ENCODE measurements around the gene CCNY.
"Not testable (repeated sequence)": the region's sequence is repeated elsewhere in the genome, so short reads cannot be mapped to it uniquely, and the experiment has no call there.

The CCNY gene

DNA sequence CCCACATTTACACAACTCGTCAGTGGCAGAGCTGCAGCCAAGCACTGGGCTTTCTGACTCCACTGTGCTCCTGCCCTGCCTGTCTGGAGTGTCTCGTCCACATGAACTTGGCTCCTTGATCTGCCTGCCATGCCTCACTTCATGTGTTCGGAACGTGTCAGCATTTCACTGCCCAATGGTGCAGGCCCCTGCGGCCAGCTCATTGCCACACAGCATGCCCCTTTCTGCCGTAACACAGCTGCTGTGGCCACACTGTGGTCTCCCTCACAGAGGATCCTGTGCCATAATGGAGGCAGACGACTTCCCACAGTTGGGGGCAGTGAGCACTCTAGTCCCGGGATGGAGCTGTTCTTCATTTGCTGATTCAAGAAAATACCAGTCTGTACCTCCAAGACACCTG, 174.6 kb downstream of the CCNY start:
- in situ Hi-C loops (cut with MboI; ENCODE audit: low sequenced_read_pairs), result no loop called here
- Histone ChIP-seq H3K9me3 (no peaks in the 10 kb centered on the region), H3K36me3 (replicated peaks) (no peaks in the 10 kb centered on the region), H3K4me1 (no peaks in the 10 kb centered on the region), H3K27me3 (ENCODE audit: low read depth) (no peaks in the 10 kb centered on the region), H3K4me3 (no peak overlapping the region)
- no peak for DNase-seq (ENCODE audit: low spot score in 2 of 2)

DNA sequence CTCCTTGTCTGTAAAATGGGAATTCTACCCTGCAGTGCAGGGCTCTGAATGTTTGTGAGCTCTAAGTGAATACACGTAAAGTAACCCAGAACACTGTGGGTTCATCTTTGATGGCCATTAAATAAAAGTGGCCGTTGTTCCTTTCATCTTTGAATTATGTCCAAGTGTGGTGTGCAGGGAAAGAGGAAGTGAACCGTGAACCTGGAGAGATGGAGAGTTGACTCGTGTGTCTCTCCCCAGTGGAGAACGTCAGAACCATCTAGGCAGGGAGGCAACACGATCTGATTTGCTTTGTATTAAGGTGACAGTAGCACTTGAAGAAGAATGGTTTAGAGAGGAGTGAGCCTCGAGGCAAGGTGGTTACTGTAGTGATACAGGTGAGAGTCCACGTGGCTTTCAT, 175.3 kb downstream of the CCNY start:
- no peaks in the 10 kb centered on the region for H3K9me3 ChIP-seq
- H3K4me3 ChIP-seq, result no peak overlapping the region
- H3K4me1 ChIP-seq, result no peaks in the 10 kb centered on the region
- DNase-seq (ENCODE audit: low spot score in 2 of 2), result no peak
- in situ Hi-C loops (cut with MboI; ENCODE audit: low sequenced_read_pairs), result no loop called here
- no peaks in the 10 kb centered on the region for H3K27me3 ChIP-seq (ENCODE audit: low read depth)
- no peaks in the 10 kb centered on the region for H3K36me3 ChIP-seq (replicated peaks)

DNA sequence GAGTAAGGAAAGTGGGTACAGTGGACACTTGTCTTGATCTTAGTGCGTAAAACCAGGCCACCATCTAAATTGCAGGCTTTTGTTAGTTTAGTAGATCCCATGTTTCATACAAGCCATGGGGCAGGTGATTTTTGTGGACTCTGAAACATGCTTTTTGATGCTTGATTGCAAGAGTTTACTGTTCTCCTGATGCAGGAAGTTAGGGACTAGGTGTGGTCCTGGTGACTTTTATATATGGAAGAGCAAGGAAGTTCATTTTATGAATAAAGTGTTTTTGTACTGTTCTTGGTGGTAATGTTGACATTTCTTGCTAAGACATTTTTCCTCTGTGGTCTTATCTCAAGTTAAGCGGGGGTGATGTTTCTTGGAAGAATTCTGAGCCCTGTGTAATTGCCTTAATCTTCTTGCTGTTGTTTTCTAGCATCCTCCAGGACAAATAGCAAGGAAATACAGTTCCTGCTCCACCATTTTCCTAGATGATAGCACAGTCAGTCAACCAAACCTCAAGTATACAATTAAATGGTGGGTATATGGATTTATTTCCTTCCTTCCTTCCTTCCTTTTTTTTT, 179.9 kb downstream of the CCNY start:
- no peak for DNase-seq (ENCODE audit: low spot score in 2 of 2)
- Histone ChIP-seq H3K4me3 (no peak overlapping the region), H3K4me1 (no peaks in the 10 kb centered on the region), H3K36me3 (replicated peaks) (no peaks in the 10 kb centered on the region), H3K9me3 (no peaks in the 10 kb centered on the region), H3K27me3 (ENCODE audit: low read depth) (no peaks in the 10 kb centered on the region)
- in situ Hi-C loops (cut with MboI; ENCODE audit: low sequenced_read_pairs), result no loop called here

DNA sequence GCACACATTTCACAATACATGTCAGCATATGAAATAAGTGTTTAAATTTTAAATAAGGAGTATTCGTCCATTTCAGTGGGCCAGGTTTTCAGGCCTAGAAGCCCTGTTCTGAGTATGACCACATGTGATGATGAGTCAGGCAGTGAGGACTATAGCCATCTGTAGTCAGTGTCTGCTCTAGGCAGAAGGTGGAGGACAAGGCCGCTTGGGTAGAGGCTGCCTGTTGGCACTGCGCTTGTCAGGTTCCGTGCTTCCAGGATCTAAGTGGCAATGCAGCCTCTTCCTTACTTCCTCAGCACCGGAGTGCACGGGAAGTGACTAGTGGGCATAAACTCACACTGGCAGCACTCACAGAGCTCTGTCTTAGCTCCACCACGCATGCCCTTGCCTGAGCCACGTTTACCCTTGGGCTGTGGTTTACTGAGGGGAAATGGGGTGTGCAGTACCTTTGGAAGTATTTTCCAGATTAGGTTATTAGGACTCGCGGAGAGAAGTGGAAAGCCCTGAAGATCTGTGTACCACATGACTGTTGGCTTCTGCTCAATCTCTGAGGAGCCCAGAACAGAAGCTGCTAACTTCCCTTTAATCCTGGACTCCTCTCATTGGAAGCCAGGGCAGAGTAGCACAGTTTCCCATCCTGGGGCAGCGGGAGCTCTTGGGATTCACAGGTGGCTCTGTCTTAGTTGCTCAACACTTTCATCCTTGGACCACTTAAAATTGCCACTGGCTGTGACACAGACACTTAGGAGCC, 181.3 kb downstream of the CCNY start:
- H3K9me3 ChIP-seq, result no peaks in the 10 kb centered on the region
- no peaks in the 10 kb centered on the region for H3K27me3 ChIP-seq (ENCODE audit: low read depth)
- in situ Hi-C loops (cut with MboI; ENCODE audit: low sequenced_read_pairs), result no loop called here
- H3K4me1 ChIP-seq, result no peaks in the 10 kb centered on the region
- no peaks in the 10 kb centered on the region for H3K36me3 ChIP-seq (replicated peaks)
- H3K4me3 ChIP-seq, result no peak overlapping the region
- no peak for DNase-seq (ENCODE audit: low spot score in 2 of 2)

DNA sequence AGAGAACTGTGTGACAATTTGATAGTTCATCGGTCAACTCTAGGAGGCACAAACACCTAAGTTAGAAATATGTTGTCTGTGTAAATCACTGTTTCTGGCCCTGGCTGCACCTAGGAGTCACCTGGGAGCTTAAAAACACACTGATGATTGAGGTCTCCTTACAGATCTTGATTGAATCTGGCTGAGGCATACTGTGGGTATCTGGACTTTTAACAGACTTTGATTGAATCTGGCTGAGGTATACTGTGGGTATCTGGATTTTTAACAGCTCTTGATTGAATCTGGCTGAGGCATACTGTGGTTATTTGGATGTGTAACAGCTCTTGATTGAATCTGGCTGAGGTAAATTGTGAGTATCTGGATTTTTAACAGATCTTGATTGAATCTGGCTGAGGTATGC, 181.9 kb downstream of the CCNY start:
- H3K4me3 ChIP-seq; H3K36me3 ChIP-seq (replicated peaks); H3K9me3 ChIP-seq; H3K27me3 ChIP-seq (ENCODE audit: low read depth); in situ Hi-C loops (cut with MboI; ENCODE audit: low sequenced_read_pairs); H3K4me1 ChIP-seq; DNase-seq (ENCODE audit: low spot score in 2 of 2): not testable (repeated sequence)

DNA sequence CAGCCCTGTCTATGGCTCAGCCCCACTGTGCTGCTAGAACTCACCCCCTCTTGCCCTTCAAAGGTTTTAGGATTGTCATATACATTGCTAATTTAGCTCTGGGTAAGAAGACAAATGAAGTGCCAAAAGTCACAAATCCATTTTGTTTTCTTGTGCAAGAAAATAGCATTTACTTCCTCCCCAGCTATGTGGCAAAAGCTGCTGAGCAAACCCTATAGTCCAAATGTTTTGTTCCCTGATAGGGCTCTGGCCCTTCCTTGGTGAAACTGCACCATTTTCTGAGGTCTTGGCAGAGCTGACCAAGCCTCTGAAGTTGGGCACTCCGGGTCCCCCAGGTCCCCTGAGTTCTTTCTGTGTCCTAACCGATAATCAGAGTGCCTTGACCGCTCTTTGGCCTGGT, 184.7 kb downstream of the CCNY start:
- Histone ChIP-seq H3K4me1 (no peaks in the 10 kb centered on the region), H3K9me3 (no peaks in the 10 kb centered on the region), H3K36me3 (replicated peaks) (0 out of 2 replicates have a peak, but pooled peaks cover under 1% of the 10 kb centered on the region), H3K27me3 (ENCODE audit: low read depth) (no peaks in the 10 kb centered on the region), H3K4me3 (no peak overlapping the region)
- DNase-seq (ENCODE audit: low spot score in 2 of 2), result no peak
- in situ Hi-C loops (cut with MboI; ENCODE audit: low sequenced_read_pairs), result no loop called here

DNA sequence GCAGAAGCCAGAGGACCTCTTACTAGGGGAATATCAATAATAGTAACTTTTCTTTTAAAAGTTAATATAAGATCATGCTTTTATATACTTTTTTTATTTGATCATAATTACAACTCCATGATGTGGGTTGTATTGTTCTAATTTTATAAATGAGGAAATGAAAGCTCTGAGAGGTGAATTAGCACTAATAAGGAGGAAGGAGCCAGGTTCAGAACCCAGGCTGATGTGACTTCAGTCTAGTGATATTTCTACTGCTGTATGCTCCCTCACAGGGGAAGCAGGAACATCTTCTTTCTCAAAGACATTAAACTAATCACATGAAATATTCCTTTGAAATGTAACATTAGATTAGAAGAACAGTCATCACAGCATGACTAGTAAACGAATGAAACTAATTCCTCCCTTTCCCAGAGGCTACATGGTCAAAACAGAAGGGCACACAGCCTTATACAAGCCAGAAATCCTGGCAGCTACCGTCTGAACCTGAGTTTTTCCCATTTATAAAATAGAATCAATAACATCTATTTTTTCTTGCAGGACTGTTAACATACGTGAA, 187.4 kb downstream of the CCNY start:
- Histone ChIP-seq H3K27me3 (ENCODE audit: low read depth) (no peaks in the 10 kb centered on the region), H3K4me1 (peaks cover 8% of the 10 kb centered on the region), H3K36me3 (replicated peaks) (0 out of 2 replicates have a peak, but pooled peaks cover 2% of the 10 kb centered on the region), H3K9me3 (no peaks in the 10 kb centered on the region), H3K4me3 (no peak overlapping the region)
- in situ Hi-C loops (cut with MboI; ENCODE audit: low sequenced_read_pairs), result no loop called here
- no peak for DNase-seq (ENCODE audit: low spot score in 2 of 2)

DNA sequence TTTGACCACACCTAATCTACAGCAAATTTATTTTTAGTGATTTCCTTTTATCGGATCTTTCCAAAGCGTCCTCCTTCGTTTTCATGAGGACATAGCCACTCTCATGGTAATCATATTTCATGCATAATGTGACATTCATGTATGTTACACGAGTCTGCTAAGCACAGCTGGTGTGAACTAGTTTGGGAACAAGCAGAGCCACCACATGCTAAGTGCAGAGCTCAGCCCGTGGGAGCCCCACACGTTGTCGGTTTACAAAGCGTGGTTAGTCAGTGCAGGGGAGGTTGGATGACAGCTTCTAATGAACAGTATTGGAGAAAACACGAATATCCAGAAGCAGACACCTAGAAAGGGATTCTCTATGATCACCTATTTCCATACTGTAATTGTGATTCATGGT, 190.4 kb downstream of the CCNY start:
- in situ Hi-C loops (cut with MboI; ENCODE audit: low sequenced_read_pairs), result no loop called here
- Histone ChIP-seq H3K36me3 (replicated peaks) (peaks cover 11% of the 10 kb centered on the region; the same call in 1 of the 2 replicates), H3K4me1 (peaks cover 8% of the 10 kb centered on the region)

DNA sequence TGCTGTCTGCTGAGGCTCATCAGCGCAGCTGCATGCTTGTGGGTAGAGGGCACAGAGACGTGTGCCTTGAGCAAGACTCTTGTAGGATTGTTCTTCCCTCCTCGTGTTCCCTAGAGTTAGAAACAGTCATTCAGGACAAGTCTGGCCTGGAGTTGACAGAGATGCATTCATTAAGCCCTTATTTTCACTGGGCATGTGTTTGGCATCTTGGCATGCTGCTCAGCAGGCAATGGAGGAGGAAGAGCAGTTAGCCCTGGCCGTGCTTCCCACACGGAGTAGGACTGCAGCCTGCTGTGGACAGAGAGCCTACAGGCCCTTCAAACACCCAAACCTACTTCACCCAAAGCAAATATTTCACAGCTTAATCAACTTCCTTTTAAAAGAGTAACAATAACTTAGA, 195.8 kb downstream of the CCNY start:
- no peaks in the 10 kb centered on the region; the same call in 1 of the 2 replicates for H3K9me3 ChIP-seq
- no peak for DNase-seq (ENCODE audit: low spot score in 2 of 2)
- H3K36me3 ChIP-seq (replicated peaks), result peaks cover 22% of the 10 kb centered on the region

More for the DNA sequence above, 190.4 kb downstream of the CCNY start:
- H3K27me3 ChIP-seq (ENCODE audit: low read depth), result no peaks in the 10 kb centered on the region
- H3K4me3 ChIP-seq, result no peak overlapping the region
- H3K9me3 ChIP-seq, result no peaks in the 10 kb centered on the region
- no peak for DNase-seq (ENCODE audit: low spot score in 2 of 2)

DNA sequence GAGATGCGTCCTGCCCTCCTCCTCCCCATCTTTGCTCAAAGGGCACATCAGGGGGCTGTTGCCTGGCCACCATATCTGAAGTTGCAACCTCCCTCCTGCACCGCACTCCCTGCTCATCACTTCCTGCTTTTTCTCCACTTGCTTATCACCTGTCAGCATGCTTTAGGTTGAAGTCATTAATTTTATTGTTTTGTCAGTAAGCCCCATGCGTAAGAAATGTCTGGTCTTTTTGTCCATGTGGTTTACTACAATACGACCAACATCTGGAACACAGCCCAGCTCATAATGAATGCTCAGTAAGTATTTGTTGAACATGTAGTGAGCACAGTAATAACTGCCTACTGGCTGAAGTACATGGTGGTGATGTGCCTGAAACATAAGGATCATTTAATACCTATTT, 197.3 kb downstream of the CCNY start:
- H3K4me3 ChIP-seq, result no peak overlapping the region
- H3K27me3 ChIP-seq (ENCODE audit: low read depth), result no peaks in the 10 kb centered on the region
- peaks cover 8% of the 10 kb centered on the region; the same call in 1 of the 2 replicates for H3K4me1 ChIP-seq
- peaks cover 22% of the 10 kb centered on the region for H3K36me3 ChIP-seq (replicated peaks)
- in situ Hi-C loops (cut with MboI; ENCODE audit: low sequenced_read_pairs), result no loop called here
- DNase-seq (ENCODE audit: low spot score in 2 of 2), result no peak
- no peaks in the 10 kb centered on the region; the same call in 1 of the 2 replicates for H3K9me3 ChIP-seq

More for the DNA sequence above, 195.8 kb downstream of the CCNY start:
- no peak overlapping the region for H3K4me3 ChIP-seq
- peaks cover 8% of the 10 kb centered on the region for H3K4me1 ChIP-seq
- H3K27me3 ChIP-seq (ENCODE audit: low read depth), result no peaks in the 10 kb centered on the region
- in situ Hi-C loops (cut with MboI; ENCODE audit: low sequenced_read_pairs), result no loop called here

DNA sequence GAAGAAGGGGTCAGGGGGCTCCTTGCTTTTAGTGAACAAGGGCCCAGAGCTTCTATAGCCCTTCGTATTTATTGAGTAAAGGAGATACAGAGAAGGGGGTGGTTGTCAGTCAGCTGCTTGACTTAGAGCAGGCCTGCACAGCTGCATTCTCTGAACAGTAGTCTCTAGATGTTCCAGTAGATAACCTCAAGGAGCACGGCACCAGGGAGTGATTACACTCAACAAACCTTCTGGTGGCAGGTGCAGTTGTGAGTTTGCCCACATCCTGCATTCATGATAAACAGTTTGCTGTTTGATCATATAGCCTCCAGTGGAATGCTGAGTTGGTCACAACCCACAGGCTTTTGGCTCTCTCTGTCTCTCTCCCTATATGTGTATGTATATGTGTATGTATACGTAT, 198.8 kb downstream of the CCNY start:
- H3K9me3 ChIP-seq, result peaks cover 4% of the 10 kb centered on the region; the same call in 1 of the 2 replicates
- in situ Hi-C loops (cut with MboI; ENCODE audit: low sequenced_read_pairs), result no loop called here
- H3K4me3 ChIP-seq, result no peak overlapping the region
- peaks cover 21% of the 10 kb centered on the region for H3K36me3 ChIP-seq (replicated peaks)
- peaks cover 8% of the 10 kb centered on the region; the same call in 1 of the 2 replicates for H3K4me1 ChIP-seq
- no peaks in the 10 kb centered on the region for H3K27me3 ChIP-seq (ENCODE audit: low read depth)
- no peak for DNase-seq (ENCODE audit: low spot score in 2 of 2)

DNA sequence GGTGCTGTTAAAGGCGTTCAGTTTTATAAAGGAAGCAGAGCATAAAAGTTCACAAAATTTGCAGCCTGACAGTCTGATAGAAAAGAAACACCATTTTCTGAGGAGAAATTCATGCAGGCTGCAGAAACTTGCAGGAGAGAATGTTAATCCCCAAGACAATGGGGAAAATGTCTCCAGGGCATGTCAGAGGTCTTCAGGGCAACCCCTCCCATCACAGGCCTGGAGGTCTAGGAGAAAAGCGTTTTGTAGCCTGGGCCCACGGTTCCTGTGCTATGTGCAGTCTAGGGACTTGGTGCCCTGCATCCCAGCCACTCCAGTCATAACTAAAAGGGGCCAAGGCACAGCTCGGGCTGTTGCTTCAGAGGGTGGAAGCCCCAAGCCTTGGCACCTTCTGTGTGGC, 200.5 kb downstream of the CCNY start:
- H3K4me3 ChIP-seq, result no peak overlapping the region

DNA sequence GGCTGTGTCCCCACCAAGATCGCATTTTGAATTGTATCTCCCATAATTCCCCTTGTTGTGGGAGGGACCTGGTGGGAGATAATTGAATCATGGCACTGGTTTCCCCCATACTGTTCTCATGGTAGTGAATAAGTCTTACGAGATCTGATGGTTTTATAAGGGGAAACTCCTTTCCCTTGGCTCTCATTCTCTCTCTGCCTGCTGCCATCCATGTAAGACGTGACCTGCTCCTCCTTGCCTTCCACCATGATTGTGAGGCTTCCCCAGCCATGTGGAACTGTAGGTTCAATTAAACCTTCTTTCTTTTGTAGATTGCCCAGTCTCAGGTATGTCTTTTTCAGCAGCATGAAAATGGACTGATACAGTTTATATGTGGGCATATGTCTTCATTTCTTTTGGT, 201.6 kb downstream of the CCNY start:
- H3K9me3 ChIP-seq; H3K27me3 ChIP-seq (ENCODE audit: low read depth); H3K4me3 ChIP-seq; in situ Hi-C loops (cut with MboI; ENCODE audit: low sequenced_read_pairs); H3K4me1 ChIP-seq; H3K36me3 ChIP-seq (replicated peaks); DNase-seq (ENCODE audit: low spot score in 2 of 2): not testable (repeated sequence)

More for the DNA sequence above, 200.5 kb downstream of the CCNY start:
- H3K9me3 ChIP-seq, result peaks cover 4% of the 10 kb centered on the region; the same call in 1 of the 2 replicates
- no peaks in the 10 kb centered on the region for H3K27me3 ChIP-seq (ENCODE audit: low read depth)
- peaks cover 13% of the 10 kb centered on the region for H3K36me3 ChIP-seq (replicated peaks)
- in situ Hi-C loops (cut with MboI; ENCODE audit: low sequenced_read_pairs), result no loop called here
- DNase-seq (ENCODE audit: low spot score in 2 of 2), result peak; percentile 58 to 68
- H3K4me1 ChIP-seq, result peaks cover 8% of the 10 kb centered on the region; the same call in 1 of the 2 replicates

Data from HAP-1 (cell line).